Lower lobe of right lung (tissue), 2 donors: ENCODE data around the gene SOX5. TPM values are rescaled to one million over a fixed set of nuclear protein-coding genes. Genes with fewer than 3 reads are reported as not detected.
A peak's percentile ranks its signal among the peaks of the same experiment; 100 is the strongest.

ENCODE experiments used
- ATAC-seq, 2 donors: fragments of 200-7000 bp; cut with Tn5 transposase; one replicate each; pipeline ENCODE4 v1.9.1; 2020 to 2022; ENCODE audit warnings: mild to moderate bottlenecking in 2 of 2, moderate library complexity in 2 of 2
- DNase-seq: peaks from one replicate; pipeline ENCODE4 v3.0.0-alpha.2; 2020
- H3K27ac ChIP-seq: fragments of 200-600 bp; one replicate; pipeline ENCODE4 v1.8.0; 2022
- H3K27me3 ChIP-seq: fragments of 200-600 bp; one replicate; pipeline ENCODE4 v1.8.0; 2022; ENCODE audit warnings: low read depth
- H3K36me3 ChIP-seq: fragments of 200-600 bp; one replicate; pipeline ENCODE4 v1.8.0; 2022; ENCODE audit warnings: mild to moderate bottlenecking
- H3K4me1 ChIP-seq: fragments of 200-600 bp; one replicate; pipeline ENCODE4 v1.8.0; 2022
- H3K4me3 ChIP-seq: fragments of 200-600 bp; one replicate; pipeline ENCODE4 v1.8.0; 2022; ENCODE audit warnings: mild to moderate bottlenecking
- H3K9me3 ChIP-seq: fragments of 200-600 bp; one replicate; pipeline ENCODE4 v1.8.0; 2022
- intact Hi-C: fragments of 100-400 bp; cut with DNase I; formaldehyde crosslinking; loops from one replicate; pipeline ENCODE4 v1.11.0; 2022
- long read RNA-seq: library from polyadenylated mRNA; unstranded; transcript quantifications from one replicate; pipeline ENCODE4 v2.0.0, GENCODE V29; 2021
- total RNA-seq: library from RNA; stranded (reverse); fragmentation: NEBNext Ultra II Directional; extraction: Animal tissue kit (Norgen Biotek cat#: 25700); gene quantifications from one replicate; pipeline ENCODE4 v1.2.1, GENCODE V29; 2021
- TF ChIP-seq, protein P1 (sequence below): fragments of 200-600 bp; IDR thresholded peaks from one replicate; pipeline ENCODE4 v1.8.0; 2022; ENCODE audit warnings: antibody characterized with exemption, mild to moderate bottlenecking
- donor health status: DM: no; HTN: yes; CAD: no; lungs with severe emphysema.

Gene SOX5
- total RNA-seq, result 14.0 TPM
- long read RNA-seq, partial matches to known transcripts, result 0 of 14 reads
- long read RNA-seq, other reads (novel, unspliced or antisense), result 14 of 14 reads

DNA sequence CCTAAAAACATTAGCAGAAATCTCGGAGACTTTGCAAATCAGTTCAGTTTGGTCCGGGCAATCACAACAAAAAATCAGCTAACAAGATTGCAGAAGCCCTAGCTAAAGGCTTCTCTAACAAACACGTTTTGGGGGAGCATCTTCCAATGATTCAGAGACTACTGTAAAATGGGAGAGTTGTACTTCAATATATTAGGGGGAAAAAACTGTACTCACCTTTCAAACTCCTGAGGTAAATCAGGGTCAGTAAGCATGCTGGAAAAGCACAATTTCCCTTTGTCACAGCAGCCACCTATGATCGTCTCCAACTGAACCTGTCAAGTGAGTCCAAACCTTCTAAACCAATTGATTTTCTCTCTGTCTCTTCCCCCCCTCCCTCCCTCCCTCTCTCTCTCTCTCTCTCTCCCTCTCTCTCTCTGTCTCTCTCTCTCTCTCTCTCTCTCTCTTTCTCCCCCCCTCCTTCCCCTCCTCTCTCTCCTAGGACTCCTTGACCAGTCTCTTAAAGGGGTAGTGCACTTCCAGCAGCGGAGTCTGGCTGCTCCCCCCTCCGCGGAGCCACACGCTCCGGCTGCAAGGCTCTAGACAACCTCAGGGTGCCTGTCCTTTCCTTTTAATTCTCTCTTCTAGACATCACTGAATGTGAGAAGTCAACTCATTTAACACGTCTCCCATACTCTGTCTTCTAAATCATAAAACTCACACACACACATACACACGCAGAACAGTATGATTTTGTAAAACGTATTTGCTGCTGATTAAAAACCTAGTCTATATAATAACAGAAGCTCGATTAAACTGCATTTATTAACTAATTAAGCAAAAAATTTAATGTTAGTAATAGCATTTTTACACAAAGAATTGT, at the start of gene SOX5:
SOX5 (minus strand) TSS at position 323 of the 862 bp plus-strand sequence; CDS start at position 254, 69 bp downstream.
- Histone ChIP-seq H3K27ac (no peak within 1 kb of the TSS), H3K36me3 (no peaks in the 10 kb centered on the region), H3K4me1 (no peaks in the 10 kb centered on the region), H3K4me3 (peak within 1 kb of the TSS; percentile 49), H3K9me3 (no peaks in the 10 kb centered on the region), H3K27me3 (no peaks in the 10 kb centered on the region)
- TF ChIP-seq, protein P1, sequence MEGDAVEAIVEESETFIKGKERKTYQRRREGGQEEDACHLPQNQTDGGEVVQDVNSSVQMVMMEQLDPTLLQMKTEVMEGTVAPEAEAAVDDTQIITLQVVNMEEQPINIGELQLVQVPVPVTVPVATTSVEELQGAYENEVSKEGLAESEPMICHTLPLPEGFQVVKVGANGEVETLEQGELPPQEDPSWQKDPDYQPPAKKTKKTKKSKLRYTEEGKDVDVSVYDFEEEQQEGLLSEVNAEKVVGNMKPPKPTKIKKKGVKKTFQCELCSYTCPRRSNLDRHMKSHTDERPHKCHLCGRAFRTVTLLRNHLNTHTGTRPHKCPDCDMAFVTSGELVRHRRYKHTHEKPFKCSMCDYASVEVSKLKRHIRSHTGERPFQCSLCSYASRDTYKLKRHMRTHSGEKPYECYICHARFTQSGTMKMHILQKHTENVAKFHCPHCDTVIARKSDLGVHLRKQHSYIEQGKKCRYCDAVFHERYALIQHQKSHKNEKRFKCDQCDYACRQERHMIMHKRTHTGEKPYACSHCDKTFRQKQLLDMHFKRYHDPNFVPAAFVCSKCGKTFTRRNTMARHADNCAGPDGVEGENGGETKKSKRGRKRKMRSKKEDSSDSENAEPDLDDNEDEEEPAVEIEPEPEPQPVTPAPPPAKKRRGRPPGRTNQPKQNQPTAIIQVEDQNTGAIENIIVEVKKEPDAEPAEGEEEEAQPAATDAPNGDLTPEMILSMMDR, result no peak
- peak; percentile 91 to 92 for ATAC-seq
- intact Hi-C loops, result no loop called here
- DNase-seq, result peak; percentile 46

DNA sequence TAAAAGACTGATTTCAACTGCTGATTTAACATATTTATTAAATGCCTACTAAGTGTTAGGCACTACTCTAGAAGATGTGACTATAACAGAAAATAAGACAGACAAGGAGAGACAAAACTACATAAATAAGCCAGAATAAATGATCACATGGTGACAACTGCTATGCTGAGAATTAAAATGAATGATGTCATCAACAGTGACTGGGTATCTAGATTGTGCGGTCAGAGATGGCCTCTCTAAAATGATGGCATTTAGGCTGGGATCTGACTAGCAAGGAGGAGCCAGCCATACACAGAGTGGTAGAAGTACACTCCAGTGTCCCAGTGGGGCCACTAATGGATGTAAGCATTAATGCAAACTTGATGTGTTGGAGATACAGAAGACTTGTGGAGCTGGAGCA, 37.6 kb upstream of the SOX5 start:
- TF ChIP-seq, protein P1, result no peak
- H3K9me3 ChIP-seq, result no peaks in the 10 kb centered on the region
- ATAC-seq (no peak), DNase-seq (no peak)
- no peak overlapping the region for H3K4me3 ChIP-seq
- intact Hi-C loops, result no loop called here
- no peak overlapping the region for H3K27ac ChIP-seq
- no peaks in the 10 kb centered on the region for H3K4me1 ChIP-seq
- no peaks in the 10 kb centered on the region for H3K27me3 ChIP-seq
- no peaks in the 10 kb centered on the region for H3K36me3 ChIP-seq

- H3K4me3 ChIP-seq, result no peak overlapping the region
- intact Hi-C loops, result no loop called here
- TF ChIP-seq, protein P1, result no peak
- ATAC-seq (no peak), DNase-seq (no peak)
- H3K9me3 ChIP-seq, result no peaks in the 10 kb centered on the region
- no peaks in the 10 kb centered on the region for H3K4me1 ChIP-seq
- no peaks in the 10 kb centered on the region for H3K36me3 ChIP-seq
- no peak overlapping the region for H3K27ac ChIP-seq
- no peaks in the 10 kb centered on the region for H3K27me3 ChIP-seq
Observed at GRCh38 chr12:23980826-23981225, 31.4 kb upstream of the SOX5 start.

DNA sequence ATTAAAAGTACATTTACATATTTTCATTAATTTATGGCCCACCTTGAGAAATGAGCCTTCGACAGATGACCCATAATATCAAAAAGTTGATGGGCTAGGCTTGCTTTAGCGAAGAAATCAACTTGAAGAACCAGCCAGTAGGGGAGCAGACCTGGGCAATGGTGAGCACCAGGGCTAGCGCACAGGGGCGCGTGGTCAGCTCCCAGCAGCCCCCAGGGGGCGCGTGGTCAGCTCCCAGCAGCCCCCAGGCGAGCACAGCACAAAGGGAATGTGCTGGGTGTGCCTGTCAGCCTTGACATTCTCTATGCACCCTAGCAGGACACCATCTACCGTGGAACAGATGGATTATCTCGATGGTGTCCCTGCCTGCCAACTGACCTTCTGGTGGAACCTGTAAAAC, 15.3 kb upstream of the SOX5 start:
- ATAC-seq (peak in 1 of 2 donors; percentile 7), DNase-seq (no peak)
- Histone ChIP-seq H3K27me3 (no peaks in the 10 kb centered on the region), H3K4me3 (no peak overlapping the region), H3K9me3 (no peaks in the 10 kb centered on the region), H3K36me3 (no peaks in the 10 kb centered on the region), H3K4me1 (no peaks in the 10 kb centered on the region), H3K27ac (no peak overlapping the region)
- TF ChIP-seq, protein P1, result no peak
- intact Hi-C loops, result no loop called here

DNA sequence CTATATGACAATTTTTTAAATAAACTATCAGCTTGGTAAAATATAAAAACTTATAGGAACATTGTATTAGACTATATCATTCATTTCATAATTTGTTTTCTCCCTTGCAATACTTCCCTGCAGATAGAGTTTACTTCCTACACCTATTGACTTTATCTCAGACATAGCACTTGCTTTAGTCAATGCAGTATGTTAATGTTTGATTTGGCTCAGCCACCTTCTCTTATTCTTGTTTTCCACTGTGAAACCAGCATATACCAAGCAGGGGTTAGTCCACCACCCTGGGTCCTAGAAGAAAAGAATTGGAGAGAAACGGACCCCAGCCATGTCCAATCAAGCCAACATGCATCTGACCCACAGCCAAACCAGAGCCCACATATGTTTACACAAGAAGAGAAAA, 10.4 kb upstream of the SOX5 start:
- Histone ChIP-seq H3K4me3 (no peak overlapping the region), H3K27ac (no peak overlapping the region), H3K4me1 (no peaks in the 10 kb centered on the region), H3K27me3 (no peaks in the 10 kb centered on the region), H3K36me3 (no peaks in the 10 kb centered on the region), H3K9me3 (no peaks in the 10 kb centered on the region)
- DNase-seq, result no peak
- TF ChIP-seq, protein P1, result no peak
- intact Hi-C loops, result no loop called here
- no peak for ATAC-seq
